Measurements from ENCODE around the gene RAD21L1.
"Not testable (repeated sequence)": the region's sequence is repeated elsewhere in the genome, so short reads cannot be mapped to it uniquely, and the experiment has no call there.

The RAD21L1 gene

GRCh38 chr20:1212607-1213396, 13.0 kb upstream of the RAD21L1 start:
- DNase-seq (ENCODE audit: insufficient read length, low spot score): peak; percentile 21
- TF ChIP-seq CTCF (IDR thresholded peaks at IDR 0.05; ENCODE audit: insufficient read depth, missing control alignments): peak; percentile 88
- FAIRE-seq: no peak

GRCh38 chr20:1214838-1215261, 11.0 kb upstream of the RAD21L1 start:
- no peak for TF ChIP-seq CTCF (IDR thresholded peaks at IDR 0.05; ENCODE audit: insufficient read depth, missing control alignments)
- no peak for DNase-seq (ENCODE audit: insufficient read length, low spot score)
- no peak for FAIRE-seq

DNA sequence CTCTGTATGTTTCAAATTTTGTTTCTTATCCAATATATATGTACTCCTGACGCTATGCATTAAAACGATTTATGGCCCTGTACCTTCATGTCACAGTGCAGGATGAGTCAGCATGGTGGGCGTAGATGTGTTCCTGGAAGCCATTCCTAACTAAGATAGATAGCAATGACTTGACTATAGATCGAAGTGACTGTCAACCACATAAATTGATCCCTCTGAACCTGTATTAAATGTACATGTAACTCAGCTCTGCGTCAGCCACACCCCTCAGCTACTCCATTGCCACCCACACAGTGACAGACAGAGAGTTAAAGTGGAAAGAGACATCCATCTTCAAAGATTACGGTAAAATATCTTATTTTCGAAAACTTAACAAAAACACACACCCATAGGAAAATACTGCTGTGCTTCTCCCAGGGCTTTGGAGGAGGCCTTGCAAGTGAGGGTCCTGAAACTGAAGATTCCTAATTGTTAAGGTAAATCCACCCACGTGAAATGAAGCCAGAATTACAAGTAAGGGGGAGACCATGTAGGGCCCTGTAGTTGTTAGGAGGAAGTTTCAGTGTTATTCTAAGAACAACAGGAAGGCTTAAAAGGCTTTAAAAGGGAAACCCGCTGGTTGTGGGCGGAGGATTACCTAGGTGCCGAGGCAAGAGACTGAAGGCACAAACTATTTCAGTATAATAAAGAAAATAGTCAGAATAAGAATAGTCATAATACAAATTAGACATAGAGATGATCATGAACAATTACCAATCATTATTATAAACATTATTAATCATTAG, 10.3 kb upstream of the RAD21L1 start:
- FAIRE-seq: no peak
- no peak for TF ChIP-seq CTCF (IDR thresholded peaks at IDR 0.05; ENCODE audit: insufficient read depth, missing control alignments)
- DNase-seq (ENCODE audit: insufficient read length, low spot score): no peak

DNA sequence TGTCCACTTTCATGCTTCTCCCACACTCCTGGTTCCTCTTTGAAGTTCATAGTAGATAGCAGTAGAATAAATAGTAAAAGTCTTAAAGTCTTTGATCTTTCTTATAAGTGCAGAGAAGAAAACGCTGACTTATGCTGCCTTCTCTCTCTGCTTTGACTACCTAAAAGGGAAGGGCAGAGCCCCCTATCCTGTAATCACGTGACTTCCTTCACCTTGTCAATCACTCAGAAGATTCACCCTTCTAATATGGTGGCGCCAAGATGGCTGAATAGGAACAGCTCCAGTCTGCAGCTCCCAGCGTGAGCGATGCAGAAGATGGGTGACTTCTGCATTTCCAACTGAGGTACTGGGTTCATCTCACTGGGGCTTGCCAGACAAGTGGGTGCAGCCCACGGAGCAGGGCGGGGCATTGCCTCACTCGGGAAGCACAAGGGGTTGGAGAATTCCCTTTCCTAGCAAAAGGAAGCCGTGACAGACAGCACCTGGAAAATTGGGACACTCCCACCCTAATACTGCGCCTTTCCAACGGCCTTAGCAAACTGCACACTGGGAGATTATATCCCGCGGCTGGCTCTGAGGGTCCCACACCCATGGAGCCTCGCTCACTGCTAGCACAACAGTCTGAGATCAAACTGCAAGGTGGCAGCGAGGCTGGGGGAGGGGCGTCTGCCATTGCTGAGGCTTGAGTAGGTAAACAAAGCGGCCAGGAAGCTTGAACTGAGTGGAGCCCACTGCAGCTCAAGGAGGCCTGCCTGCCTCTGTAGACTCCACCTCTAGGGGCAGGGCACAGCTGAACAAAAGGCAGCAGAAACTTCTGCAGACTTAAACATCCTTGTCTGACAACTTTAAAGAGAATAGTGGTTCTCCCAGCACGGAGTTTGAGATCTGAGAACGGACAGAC, 9.1 kb upstream of the RAD21L1 start:
- DNase-seq (ENCODE audit: insufficient read length, low spot score); FAIRE-seq: not testable (repeated sequence)

- not testable (repeated sequence) for DNase-seq (ENCODE audit: insufficient read length, low spot score); FAIRE-seq
Observed at GRCh38 chr20:1222750-1223149, 3.1 kb upstream of the RAD21L1 start.

DNA sequence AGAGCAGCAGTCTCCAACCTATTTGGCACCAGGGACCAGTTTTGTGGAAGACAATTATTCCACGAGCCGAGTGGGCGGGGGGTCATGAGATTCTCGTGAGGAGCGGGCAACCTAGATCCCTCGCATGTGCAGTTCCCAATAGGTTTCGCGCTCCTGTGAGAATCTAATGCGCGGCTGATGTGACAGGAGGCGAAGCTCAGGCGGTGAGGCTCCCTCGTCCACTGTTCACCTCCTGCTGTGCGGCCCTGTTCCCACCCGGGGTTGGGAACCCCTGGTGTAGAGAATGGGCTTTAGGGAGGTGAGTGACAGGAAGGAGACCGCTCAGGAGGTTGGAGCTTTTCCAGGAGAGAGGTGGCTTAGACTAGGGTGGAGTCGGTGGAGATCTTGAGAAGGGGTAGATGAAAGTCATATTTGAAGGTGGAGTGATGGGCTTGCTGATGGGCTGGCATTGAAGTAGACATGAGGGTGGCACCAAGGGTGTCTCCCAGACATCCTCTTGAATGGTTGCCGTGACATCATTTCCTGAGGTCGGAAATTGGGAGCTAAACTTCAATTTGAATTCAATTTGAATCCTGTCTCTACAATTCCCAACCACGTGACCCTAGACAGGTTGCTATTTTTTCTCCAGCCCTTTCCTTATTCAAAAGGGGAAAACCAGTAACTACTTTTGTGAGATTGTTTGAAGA, 1.5 kb upstream of the RAD21L1 start:
- FAIRE-seq (no peak), DNase-seq (ENCODE audit: insufficient read length, low spot score) (no peak)
- no peak for TF ChIP-seq CTCF (IDR thresholded peaks at IDR 0.05; ENCODE audit: insufficient read depth, missing control alignments)

DNA sequence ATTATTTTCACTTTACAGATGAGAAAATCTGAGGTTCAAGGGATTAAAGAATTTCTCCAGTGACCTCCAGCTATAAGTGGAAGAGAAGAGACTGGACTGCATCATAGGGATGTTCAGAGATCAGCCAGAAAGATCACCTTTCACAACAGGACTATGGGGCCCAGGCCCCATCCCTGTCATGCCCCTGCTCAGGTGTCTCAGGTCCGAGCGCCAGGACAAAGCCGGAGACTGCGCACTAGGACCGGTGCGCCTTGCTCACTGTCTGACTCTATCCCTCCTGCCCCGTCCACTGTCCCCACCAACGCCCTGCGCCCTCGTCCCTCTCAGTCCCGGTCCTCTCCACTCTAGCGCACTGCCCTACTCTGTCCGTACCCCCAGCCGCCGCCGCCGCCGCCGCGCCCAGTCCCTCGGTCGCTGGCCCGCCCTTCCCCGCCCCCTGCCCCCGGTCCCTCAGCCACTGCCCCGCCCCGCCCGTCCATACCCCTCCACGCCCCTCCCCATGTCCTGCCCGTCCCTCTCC, 521 bp upstream of the RAD21L1 start:
- FAIRE-seq: no peak
- peak; percentile 63 for DNase-seq (ENCODE audit: insufficient read length, low spot score)
- TF ChIP-seq CTCF (IDR thresholded peaks at IDR 0.05; ENCODE audit: insufficient read depth, missing control alignments): no peak

Data from D721Med (cell line).